Testis (tissue), 2 donors: Measurements from ENCODE around the gene MADCAM1.

Source experiments
- POLR2A ChIP-seq: fragments of 450-650 bp; IDR thresholded peaks from one replicate; pipeline ENCODE4 v1.6.1; 2017; ENCODE audit warnings: antibody characterized with exemption, mild to moderate bottlenecking, moderate library complexity
- TF ChIP-seq, protein P1 (sequence below), 3 experiments: fragments of 450-650 bp in 2 of 3; fragments of 200-600 bp in 1 of 3; sonication (generic) in 1 of 3; IDR thresholded peaks; one replicate each; pipeline ENCODE4 v1.5.1; 2016 to 2019; ENCODE audit warnings: antibody characterized with exemption in 3 of 3, mild to moderate bottlenecking in 2 of 3, moderate library complexity in 1 of 3

DNA sequence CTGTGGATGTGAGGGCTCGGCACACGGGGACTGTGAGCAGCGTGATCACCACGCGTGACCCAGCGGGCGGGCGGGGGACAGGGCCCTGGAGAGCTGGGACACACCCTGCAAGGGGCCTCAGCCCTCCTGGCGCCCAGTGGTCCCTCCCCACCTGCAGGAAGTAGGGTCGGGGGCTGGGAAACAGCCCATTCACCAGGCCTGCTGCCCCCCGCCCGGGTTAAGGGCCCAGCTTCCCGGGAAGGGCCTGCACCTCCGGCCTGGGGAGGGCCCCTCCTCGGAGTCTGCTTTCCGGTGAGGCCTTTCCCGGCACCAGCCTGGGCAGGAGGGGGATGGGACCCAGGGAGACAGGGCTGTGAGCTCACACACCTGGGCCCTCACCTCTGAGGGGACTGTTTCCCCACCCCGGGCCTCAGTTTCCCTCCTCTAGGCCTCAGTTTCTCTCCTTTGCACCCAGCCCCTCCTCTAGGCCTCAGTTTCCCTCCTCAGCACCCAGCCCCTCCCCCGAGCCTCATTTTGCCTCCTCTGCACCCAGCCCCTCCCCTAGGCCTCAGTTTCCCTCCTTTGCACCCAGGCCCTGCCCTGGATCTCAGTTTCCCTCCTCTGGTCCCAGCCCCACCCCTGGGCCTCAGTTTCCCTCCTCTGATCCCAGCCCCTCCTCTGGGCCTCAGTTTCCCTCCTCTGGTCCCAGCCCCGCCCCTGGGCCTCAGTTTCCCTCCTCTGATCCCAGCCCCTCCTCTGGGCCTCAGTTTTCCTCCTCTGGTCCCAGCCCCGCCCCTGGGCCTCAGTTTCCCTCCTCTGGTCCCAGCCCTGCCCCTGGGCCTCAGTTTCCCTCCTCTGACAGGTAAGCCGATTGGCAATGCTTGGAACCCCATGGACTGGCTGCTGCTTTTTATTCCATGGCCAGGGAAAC, 1.9 kb upstream of the MADCAM1 start:
- TF ChIP-seq, protein P1, sequence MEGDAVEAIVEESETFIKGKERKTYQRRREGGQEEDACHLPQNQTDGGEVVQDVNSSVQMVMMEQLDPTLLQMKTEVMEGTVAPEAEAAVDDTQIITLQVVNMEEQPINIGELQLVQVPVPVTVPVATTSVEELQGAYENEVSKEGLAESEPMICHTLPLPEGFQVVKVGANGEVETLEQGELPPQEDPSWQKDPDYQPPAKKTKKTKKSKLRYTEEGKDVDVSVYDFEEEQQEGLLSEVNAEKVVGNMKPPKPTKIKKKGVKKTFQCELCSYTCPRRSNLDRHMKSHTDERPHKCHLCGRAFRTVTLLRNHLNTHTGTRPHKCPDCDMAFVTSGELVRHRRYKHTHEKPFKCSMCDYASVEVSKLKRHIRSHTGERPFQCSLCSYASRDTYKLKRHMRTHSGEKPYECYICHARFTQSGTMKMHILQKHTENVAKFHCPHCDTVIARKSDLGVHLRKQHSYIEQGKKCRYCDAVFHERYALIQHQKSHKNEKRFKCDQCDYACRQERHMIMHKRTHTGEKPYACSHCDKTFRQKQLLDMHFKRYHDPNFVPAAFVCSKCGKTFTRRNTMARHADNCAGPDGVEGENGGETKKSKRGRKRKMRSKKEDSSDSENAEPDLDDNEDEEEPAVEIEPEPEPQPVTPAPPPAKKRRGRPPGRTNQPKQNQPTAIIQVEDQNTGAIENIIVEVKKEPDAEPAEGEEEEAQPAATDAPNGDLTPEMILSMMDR (IDR thresholded peaks at IDR 0.05) = no peak
- no peak for TF ChIP-seq POLR2A
